GM19468 (cell line): ENCODE data around the gene PITPNC1.
"Not testable (repeated sequence)": the region's sequence is repeated elsewhere in the genome, so short reads cannot be mapped to it uniquely, and the experiment has no call there.

Experiments
- ATAC-seq: cut with Tn5 transposase; IDR thresholded peaks from one replicate; pipeline ENCODE4 v1.9.1; 2021; ENCODE audit warnings: mild to moderate bottlenecking, moderate library complexity, moderate number of reproducible peaks; ENCODE audit not compliant: unreplicated experiment; ENCODE audit errors: extremely low read depth

The PITPNC1 gene

DNA sequence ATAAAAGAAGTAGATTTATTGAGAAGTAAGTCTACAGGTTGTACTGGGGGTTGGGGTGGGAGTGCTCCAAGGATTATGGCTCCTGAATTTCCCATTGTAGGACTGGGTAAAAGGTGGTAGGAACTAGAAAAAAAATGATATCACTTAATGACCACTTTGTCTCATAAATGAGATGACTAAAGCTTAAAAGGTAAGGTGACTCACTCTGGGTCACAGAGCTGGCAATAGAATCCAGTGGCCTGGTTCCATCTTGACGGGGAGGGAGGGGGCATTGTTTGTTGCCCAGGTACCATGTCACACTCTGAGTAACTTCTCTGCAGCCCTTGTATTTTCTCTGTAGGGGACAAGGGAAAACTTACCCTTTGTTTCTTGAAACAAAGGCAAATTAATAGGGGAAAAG, 126.1 kb downstream of the PITPNC1 start:
- no peak for ATAC-seq

DNA sequence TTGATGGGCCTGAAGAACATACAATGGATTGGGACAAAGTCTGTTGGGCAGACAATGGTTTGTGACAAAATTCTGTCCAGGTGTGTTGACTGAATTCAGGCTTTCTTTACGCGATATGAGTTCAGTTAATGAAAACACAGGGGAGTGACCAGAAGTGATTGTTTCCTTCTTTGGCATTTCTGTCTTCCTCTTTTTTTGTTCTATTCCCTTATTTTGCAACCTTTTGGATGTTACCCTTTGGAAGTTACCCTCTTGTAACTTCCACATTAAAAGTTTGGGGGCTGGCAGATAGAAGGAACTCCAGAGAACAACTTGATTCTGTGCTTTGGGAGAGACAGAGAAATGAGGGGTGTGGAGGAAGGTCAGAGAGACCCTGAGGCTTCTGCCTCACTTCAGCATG, 126.7 kb downstream of the PITPNC1 start:
- no peak for ATAC-seq

DNA sequence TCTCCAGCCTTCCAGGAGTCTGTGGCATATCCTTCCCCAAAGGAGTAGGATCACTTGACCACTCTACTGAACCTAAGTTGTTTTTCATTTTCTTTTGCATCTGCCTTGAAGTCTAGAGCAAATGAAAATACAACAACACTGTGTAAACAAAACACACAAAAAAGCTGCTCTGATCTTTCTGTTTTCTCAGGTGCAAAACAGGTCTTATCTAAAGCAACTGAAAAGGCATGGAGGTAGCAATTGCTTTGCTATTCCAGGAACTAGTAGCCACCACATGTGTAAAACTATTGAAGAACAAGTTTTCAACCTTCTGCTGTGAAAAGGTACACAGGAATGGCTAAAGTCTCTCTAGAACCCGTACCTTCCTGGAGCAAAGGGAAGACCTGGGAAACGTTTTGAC, 127.1 kb downstream of the PITPNC1 start:
- no peak for ATAC-seq

- no peak for ATAC-seq
Measured at GRCh38 chr17:67506966-67507365, 129.9 kb downstream of the PITPNC1 start.

DNA sequence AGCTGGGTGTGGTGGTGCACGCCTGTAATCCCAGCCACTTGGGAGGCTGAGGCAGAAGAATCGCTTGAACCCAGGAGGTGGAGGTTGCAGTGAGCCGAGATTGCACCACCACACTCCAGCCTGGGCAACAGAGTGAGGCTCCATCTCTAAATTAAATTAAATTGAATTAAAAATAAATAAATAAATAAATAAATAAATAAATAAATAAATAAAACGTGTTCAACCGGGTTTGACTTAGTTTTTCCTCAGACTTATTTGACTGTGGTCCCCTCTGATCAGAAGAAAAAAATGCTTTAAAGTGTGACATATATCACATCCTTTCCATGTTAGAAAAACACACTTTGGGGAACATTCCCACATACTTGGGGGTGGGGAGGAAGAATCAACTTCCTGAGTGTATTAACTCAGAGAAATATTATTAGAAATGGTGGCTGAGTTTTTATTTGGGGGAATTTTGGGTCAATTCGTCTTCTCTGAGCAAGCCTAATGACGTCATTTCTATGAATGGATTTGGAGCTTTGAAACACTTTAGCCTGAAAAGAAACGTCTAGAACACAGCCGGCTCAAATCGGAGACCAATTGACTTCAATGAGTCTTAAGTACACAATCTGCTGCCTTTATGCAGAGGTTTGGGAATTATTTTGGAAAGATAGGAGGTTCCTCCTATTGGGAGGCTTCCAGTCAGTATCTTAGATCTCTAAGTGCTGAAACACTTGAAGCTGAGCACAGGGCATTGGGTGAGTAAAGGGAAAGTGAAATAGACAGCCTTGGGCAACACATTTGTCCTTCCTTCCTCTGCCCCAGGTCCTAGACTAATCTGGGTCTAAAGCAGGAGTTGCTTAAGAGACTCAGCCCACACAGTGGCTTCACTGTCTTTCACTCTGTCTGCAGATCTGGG, 132.6 kb downstream of the PITPNC1 start:
- ATAC-seq = no peak

DNA sequence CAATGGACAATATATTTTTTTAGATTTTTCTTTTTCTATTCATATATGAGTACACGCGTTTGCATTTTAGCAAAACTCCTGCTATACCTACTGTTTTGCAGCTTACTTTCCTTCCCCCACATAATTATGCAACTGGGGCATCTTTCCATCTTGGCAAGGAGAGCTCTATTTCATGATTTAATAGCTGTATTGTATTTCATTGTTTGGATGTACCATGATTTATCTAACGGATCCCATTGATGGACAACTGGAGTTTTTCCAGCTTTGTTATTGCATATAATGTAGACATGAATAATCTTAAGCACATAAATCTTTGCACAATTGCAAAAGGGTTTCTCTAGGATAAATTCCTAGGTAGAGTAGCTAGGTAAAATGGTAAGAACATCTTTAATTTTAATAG, 133.9 kb downstream of the PITPNC1 start:
- no peak for ATAC-seq

- no peak for ATAC-seq
Measured at GRCh38 chr17:67511804-67512203, 134.7 kb downstream of the PITPNC1 start.

DNA sequence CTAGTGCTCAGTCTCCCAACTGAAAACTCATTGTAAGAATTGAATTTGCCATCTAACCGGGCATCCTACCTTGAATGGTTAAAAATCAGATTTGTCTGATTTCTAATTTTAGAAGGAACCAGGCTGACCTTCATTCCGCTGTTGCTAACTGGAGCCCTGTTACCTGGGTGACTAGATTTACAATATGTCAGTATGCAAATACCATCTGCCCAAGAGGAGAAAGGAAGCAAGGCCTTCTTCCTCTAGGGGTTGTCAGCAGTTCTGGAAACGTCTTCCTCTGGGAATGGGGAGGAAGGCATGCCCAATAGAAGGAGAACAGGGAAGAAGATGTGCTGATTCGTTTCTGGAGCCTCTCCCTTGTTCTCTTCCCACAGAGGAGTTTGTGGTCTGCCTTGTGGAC, 137.9 kb downstream of the PITPNC1 start:
- ATAC-seq = no peak

DNA sequence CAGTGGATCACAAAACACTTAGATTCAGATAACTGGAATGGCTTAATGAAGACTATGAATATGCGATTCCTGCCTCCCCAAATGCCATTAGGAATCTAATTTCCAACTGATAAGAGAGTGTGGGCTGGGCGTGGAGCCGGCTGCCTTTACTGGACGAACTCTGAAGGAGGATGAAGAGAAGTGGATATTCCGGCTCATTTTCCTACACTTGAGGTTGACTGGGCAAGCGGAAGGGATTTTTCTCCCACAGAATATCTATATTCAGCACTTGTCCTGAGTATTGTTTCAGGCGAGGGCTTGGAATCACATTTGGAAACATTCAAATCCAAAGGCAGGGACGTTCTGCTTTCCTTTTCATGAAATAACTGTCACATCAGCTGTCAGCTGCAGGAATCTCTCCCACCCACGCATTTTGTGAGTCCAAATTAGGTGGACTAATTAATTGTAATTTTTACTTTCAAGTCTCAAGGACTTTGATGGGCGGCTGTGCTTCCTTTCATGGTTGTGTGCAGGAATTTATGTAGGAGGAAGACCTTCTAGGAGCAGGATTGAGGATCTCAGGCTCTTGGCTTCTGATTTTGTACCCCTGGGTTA, 138.5 kb downstream of the PITPNC1 start:
- no peak for ATAC-seq

- not testable (repeated sequence) for ATAC-seq
Measured at GRCh38 chr17:67516571-67516970, 139.5 kb downstream of the PITPNC1 start.

DNA sequence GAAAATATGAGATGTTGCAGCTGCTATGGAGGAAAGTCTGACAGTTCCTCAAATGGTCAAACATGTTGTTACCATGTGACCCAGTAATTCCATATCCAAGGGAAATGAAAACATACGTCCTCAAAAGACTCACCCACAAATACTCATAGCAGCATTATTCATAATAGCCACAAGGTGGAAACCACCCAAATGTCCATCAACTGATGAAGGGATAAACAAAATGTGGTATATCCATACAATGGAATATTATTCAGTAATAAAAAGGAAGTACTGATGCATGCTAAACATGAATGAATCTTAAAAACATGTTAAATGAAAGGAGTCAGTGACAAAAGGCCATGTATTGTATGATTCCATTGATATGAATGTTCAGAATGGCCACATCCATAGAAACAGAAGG, 140.2 kb downstream of the PITPNC1 start:
- no peak for ATAC-seq

DNA sequence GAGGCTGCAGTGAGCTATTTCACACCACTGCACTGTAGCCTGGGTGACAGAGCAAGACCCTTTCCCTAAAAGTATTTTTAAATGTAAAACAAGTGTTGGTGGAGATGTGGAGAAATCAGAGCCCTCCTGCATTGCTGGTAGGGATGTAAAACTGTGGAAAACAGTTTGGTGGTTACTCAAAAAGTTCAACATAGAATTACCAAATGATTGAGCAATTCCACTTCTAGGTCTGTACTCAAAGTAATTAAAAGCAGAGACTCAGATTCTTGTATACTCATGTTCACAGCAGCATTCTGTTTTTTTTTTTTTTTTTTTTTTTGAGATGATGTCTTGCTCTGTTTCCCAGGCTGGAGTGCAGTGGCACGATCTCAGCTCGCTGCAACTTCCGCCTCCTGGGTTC, 141.8 kb downstream of the PITPNC1 start:
- no peak for ATAC-seq

GRCh38 chr17:67519801-67520251, 142.7 kb downstream of the PITPNC1 start:
- no peak for ATAC-seq

- no peak for ATAC-seq
Measured at GRCh38 chr17:67520252-67520906, 143.3 kb downstream of the PITPNC1 start.

DNA sequence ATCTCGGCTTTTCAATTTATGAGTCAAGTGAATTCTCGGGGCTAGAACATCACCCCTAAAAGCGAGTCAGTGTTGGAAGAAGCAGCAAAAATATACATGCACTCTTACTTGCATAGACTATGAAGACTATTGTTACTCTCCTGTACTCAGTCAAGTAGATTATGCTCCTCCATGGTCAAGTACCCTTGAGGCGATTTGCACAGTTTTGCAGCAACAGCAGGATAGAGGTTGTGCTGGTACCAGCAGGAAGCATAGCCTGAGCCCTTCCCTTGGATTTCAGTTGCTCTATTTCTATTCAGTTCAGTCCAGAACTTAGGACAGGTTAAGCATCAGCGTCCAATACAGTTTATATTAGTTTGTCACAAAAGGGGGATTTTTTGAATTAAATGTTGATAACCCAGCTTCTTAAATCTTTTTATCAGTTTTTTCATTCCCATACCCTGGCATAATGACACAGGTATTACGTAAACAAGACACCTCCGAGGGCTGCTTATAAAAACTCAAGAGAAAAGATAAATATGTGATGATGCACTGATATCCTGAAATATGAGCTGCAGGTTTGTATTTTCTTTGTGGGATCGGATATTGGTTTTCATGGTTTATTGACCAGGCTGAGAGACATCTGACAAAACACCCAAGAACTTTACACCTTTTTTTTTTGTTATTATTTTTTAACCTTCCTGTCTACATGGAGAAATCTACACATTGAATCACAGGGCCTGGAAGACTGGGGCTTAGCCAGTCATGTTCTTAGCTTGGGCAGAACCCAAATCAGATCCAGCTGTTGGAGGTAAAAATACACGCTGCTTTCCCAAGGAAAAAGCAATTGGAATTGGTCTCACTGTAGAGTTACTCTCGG, 144.1 kb downstream of the PITPNC1 start:
- ATAC-seq = no peak

DNA sequence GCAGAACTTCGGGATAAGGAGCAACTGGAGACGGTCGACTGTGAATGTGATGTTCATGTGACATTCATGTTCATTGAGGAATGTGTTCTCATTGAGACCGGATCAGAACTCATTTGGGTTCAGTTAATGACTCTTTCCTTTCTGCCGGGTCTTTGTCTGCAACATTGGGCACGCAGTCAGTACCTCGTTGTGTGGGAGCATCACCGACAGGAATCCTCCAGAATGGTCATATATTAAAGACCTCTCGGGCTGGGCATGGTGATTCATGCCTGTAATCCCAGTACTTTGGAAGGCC, 144.6 kb downstream of the PITPNC1 start:
- no peak for ATAC-seq

- no peak for ATAC-seq
Measured at GRCh38 chr17:67523101-67523500, 146.0 kb downstream of the PITPNC1 start.

GRCh38 chr17:67525239-67526135, 148.4 kb downstream of the PITPNC1 start:
- ATAC-seq = no peak

GRCh38 chr17:67526700-67527099, 149.6 kb downstream of the PITPNC1 start:
- no peak for ATAC-seq
